Measurements from ENCODE around the gene SNX8.

SNX8 gene

DNA sequence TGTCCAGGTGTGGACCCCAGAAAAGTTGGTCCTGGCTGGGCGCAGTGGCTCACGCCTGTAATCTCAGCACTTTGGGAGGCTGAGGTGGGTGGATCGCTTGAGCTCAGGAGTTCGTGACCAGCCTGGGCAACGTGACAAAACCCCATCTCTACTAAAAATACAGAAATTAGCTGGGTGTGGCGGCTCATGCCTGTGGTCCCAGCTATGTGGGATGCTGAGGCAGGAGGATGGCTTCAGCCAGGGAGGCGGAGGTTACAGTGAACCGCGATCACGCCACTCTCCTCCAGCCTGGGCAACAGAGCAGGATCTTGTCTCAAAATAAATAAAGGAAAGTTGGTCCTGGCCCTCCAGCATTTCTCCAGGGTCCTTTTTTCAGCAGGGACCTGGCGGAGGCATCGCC is 70.8 kb downstream of the SNX8 start:
- DNase-seq (ENCODE audit: low spot score) = no peak

DNA sequence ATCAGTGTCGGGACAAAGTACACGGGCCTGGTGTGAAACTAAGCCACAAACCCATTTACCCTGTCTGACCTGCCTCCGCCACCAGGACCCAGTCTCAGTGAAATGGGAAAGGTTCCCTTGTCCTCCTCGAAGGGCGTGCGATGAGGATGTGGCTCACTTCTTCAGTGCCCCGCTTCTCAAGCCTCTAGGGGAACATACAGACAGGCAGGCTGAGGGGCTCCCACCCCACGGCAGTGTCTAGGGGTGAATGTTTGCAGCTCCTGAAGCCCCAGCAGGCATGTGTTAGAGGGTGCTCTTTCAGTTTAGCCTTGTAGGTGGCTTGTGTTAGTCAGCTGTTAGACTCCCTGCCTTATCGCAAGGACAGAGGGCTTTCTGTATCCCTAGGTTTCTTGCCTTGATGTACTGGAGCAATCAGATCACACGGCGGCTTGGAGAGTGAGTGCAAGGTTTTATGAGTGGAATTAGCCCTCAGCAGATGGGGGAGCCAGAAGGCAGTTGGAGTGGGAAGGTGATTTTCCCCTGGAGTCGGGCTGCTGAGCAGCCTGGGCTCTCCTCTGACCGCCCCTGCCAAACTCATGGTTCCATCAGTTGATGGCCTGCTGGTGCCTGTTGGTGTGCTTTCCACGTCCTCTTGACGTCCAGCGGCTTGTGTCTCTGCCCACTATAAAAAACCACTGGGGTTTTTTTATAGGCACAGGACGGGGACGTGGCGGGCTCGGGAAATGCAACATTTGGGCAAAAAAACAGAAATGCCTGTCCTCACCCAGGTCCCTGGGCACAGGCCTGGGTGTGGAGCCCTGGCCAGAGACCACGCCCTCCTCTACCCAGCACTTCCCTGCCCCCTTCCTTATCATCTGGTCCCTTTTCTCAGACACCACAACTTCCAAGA is 71.5 kb downstream of the SNX8 start:
- peak; percentile 24 for DNase-seq (ENCODE audit: low spot score)

GRCh38 chr7:2241580-2242540 is 72.4 kb downstream of the SNX8 start, which contains the start of the genes MRM2 and NUDT1:
Gene MRM2, minus strand, starts transcription at chr7:2242205. Its CDS starts 36 bp downstream, at chr7:2242169.
Gene NUDT1, plus strand, starts transcription at chr7:2242226. Its CDS starts 2,349 bp downstream, at chr7:2244575.
- peak; percentile 85 for DNase-seq (ENCODE audit: low spot score)

- DNase-seq (ENCODE audit: low spot score) = no peak
Observed at GRCh38 chr7:2239242-2239641, 75.0 kb downstream of the SNX8 start.

- no peak for DNase-seq (ENCODE audit: low spot score)
Observed at GRCh38 chr7:2237109-2237602, 77.1 kb downstream of the SNX8 start.

GRCh38 chr7:2233926-2234325 is 80.3 kb downstream of the SNX8 start:
- DNase-seq (ENCODE audit: low spot score) = no peak

DNA sequence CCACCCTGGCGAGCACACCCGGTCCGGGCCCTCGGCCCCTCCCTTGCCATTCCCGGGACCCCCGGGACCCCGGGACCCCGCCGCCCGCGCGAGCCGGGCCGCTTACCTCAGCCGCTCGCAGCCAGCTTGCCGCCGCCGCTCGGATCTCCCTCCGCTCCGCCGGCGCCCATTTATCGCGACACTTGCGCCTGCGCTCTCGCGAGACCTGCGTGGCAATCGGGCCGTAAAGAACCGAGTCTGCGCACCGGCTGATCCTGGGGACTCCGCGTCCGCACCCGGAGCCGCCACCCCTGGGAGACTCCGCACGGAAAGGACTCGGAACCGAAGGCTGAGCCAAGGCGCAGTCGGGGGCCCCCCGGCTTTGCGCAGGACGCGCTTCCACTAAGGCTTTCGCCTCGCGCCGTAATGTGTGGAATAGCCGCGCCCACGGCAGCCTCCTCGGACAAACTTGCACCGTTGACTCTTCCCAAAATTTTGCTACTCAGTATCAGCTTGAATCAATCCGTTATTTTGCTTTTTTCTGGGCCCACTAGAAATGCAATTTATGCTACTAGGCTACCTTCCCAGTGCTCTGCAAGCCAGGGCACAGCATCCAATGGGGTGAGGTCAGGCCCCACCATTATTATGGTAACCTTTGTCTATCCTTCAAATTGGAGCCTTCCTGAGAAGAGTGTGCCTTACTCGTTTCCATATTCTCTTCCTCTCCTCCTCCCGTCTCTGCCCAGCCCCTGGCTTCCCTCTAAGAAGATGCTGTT is 81.3 kb downstream of the SNX8 start, which contains the start of gene MAD1L1:
Gene MAD1L1 (minus strand): TSS at position 180 of the 755 bp plus-strand sequence. CDS start 2,812 bp downstream, outside the sequence.
- peak; percentile 90 for DNase-seq (ENCODE audit: low spot score)

- no peak for DNase-seq (ENCODE audit: low spot score)
Observed at GRCh38 chr7:2231992-2232765, 82.1 kb downstream of the SNX8 start.

- no peak for DNase-seq (ENCODE audit: low spot score)
Observed at GRCh38 chr7:2230882-2231281, 83.4 kb downstream of the SNX8 start.

DNA sequence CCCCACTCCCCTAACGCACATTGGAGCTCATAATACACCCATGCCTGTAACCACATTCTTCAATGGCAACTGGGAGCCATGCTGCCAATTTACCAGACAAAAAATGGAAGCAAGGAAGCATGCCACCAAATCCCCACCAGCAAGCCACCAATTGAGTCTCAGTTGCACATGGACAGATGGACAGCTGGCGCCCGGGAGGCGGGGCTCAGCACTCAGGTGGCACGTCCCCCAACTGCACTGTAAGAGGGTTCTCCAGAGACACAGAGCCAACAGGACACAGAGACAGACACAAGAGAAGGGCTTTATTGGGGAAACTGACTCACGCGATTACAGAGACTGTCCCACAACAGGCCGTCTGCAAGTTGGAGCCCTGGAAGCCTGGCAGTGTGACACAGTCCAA is 84.0 kb downstream of the SNX8 start:
- no peak for DNase-seq (ENCODE audit: low spot score)

DNA sequence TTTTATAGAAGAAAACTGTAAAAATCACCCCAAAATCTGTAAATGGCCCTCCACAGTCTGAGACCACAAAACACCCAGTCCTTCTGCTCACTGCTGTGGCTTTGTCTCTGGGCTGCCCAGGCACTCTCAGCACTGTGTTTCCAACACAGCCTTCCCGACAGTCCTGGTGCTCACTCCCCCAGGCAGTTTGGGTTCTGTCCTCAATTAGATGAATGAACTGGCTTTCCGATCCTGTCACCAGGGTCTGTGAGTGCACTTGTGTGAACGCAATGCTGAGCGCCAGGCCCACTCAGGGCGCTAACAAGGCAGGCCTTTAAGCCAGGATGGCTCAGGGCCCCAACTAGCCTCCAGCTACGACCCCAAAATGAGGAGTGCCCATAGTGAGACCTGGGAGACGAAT is 84.8 kb downstream of the SNX8 start:
- DNase-seq (ENCODE audit: low spot score) = no peak

- no peak for DNase-seq (ENCODE audit: low spot score)
Observed at GRCh38 chr7:2228921-2229320, 85.3 kb downstream of the SNX8 start.

DNA sequence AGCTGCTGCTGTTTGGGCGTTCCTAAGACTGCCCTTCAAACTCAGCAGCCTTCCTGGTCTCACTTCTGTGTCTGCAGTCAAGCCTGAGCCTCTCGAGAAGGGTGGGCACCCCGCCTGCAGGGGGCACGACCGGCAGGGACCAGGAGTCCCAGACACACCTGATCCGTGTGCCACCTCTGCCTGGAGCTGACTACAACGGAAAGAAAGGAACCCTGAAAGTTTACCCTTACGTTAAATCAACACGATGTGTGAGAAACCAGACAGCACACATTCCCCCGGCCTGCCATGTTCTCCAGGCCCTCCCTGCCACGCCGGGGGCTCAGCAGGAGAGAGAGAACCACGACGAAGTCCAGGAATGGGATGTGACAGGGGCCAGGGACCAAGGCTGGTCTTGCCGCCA is 86.5 kb downstream of the SNX8 start:
- DNase-seq (ENCODE audit: low spot score) = no peak

DNA sequence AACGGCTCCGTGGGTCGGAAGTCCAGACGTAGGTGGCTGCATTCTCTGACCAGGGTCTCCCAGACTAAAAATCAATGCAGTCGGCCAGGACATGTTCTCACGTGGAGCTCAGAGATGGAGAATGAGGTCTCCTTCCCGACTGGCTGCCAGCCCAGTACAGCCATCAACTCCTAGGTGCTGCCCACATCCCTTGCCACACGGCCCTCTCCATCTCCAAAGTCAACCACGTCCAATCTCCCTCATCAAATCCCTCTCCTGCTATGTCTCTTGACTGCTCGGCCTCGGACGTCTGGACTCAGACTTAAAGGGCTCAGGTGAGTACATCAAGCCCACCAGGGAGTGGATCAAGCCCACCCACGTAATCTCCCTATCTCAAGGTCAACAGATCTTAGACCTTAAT is 88.4 kb downstream of the SNX8 start:
- DNase-seq (ENCODE audit: low spot score) = no peak

GRCh38 chr7:2225336-2225735 is 88.9 kb downstream of the SNX8 start:
- no peak for DNase-seq (ENCODE audit: low spot score)

- no peak for DNase-seq (ENCODE audit: low spot score)
Observed at GRCh38 chr7:2224934-2225333, 89.3 kb downstream of the SNX8 start.

DNA sequence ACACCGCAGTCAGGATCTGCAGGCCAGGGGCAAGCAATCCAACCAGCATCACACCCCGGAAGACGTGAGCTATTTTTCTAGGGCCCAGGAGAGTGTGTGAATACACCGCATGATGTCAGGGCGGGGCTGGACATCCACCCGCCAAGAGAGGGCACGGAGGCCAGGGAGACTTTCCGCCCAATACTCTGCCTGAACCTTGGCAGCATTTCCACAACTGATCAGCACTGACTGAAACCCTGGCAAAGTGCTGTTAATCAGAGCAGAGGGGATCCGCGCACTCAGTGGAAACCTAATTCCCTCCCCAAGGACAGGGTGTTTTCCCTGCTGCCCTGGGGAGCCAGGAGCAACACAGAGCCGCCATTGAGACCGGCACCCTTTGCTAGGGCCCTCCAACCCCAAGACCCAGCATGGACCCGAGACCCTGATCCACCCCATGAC is 89.7 kb downstream of the SNX8 start:
- DNase-seq (ENCODE audit: low spot score) = no peak

DNA sequence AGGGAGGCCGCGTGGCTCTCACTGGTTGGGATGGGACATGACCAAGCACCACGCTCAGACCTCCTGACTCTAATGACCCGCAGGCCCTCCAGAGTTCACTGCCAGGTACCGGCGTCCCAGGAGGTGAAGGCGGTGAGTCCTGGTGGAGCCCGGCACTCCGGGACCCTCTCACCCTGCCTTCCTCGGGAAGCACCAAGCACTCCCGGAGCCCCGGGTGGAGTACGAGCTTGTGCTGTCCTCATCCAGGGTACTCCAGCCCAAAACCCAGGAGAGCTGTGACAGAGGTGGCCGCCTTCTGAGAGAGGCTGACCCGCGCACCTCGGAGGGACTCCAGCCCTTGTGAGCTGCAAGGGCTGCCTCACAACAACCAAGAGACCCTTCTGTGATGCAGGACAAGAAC is 90.9 kb downstream of the SNX8 start:
- DNase-seq (ENCODE audit: low spot score) = no peak

GRCh38 chr7:2222516-2222915 is 91.7 kb downstream of the SNX8 start:
- no peak for DNase-seq (ENCODE audit: low spot score)

GRCh38 chr7:2220954-2221353 is 93.3 kb downstream of the SNX8 start:
- DNase-seq (ENCODE audit: low spot score) = no peak

- DNase-seq (ENCODE audit: low spot score) = no peak
Observed at GRCh38 chr7:2220506-2220905, 93.7 kb downstream of the SNX8 start.
